Activated CD4-positive, alpha-beta T cell treated with anti-CD3 and anti-CD28 coated beads, Interleukin-2, amount 10 ng/mL, durations not matched to agents 7 days and 5 days (primary cell): ENCODE measurements around the gene RUNX3. TPM values are rescaled to one million over a fixed set of nuclear protein-coding genes. Genes with fewer than 3 reads are reported as not detected.

Experiments
- CTCF ChIA-PET: fragments of 350-600 bp; sonication (Branson Sonifier 250); formaldehyde crosslinking; loops from one replicate; lab custom pipeline; 2021; ENCODE audit warnings: antibody characterized with exemption; lab: Charles Lee
- POLR2A ChIA-PET: fragments of 350-600 bp; sonication (Branson Sonifier 250); formaldehyde crosslinking; loops from one replicate; lab custom pipeline; 2021; ENCODE audit warnings: antibody characterized with exemption; lab: Charles Lee
- DNase-seq: peaks from one replicate; pipeline ENCODE4 v3.0.0-alpha.2; 2020
- H3K27ac Mint-ChIP-seq: one replicate; pipeline ENCODE4 v1.8.0; 2021; ENCODE audit warnings: mild to moderate bottlenecking, moderate library complexity, mixed read lengths
- H3K27me3 Mint-ChIP-seq: one replicate; pipeline ENCODE4 v1.8.0; 2021; ENCODE audit warnings: mixed read lengths
- H3K36me3 Mint-ChIP-seq: one replicate; pipeline ENCODE4 v1.8.0; 2021; ENCODE audit warnings: low read depth, mixed read lengths
- H3K4me1 Mint-ChIP-seq: one replicate; pipeline ENCODE4 v1.8.0; 2021; ENCODE audit warnings: mixed read lengths
- H3K4me3 Mint-ChIP-seq: one replicate; pipeline ENCODE4 v1.8.0; 2021; ENCODE audit warnings: mild to moderate bottlenecking, moderate library complexity, mixed read lengths
- H3K9me3 Mint-ChIP-seq: one replicate; pipeline ENCODE4 v1.8.0; 2021; ENCODE audit warnings: mixed read lengths
- total RNA-seq, 2 experiments: library from RNA; stranded (reverse); gene quantifications; one replicate each; pipeline ENCODE4 v1.2.3, GENCODE V29; 2021

Gene RUNX3
- total RNA-seq, 2 experiments from 2014 or later: 108 to 125 TPM

- Mint-ChIP-seq H3K27me3 (no peaks in the 10 kb centered on the region), H3K27ac (no peak overlapping the region), H3K4me1 (peaks cover 75% of the 10 kb centered on the region), H3K36me3 (peaks cover 40% of the 10 kb centered on the region), H3K4me3 (no peak overlapping the region), H3K9me3 (no peaks in the 10 kb centered on the region)
- ChIA-PET CTCF (interaction anchor here (1.2 to 3.5 kb wide), 5 partner anchors 9 to 168 kb away, joined by 3 to 19 read pairs (median 9); partner anchors contain the start of gene RUNX3), POLR2A (no interaction called here)
- no peak for DNase-seq
Measured at GRCh38 chr1:24940231-24940630, 10.2 kb upstream of the RUNX3 start.

- peaks cover 40% of the 10 kb centered on the region for H3K36me3 Mint-ChIP-seq
- DNase-seq: no peak
- no peak overlapping the region for H3K27ac Mint-ChIP-seq
- H3K4me1 Mint-ChIP-seq: peaks cover 77% of the 10 kb centered on the region
- ChIA-PET CTCF (interaction anchor here (1.2 to 3.5 kb wide), 4 partner anchors 9 to 168 kb away, joined by 3 to 19 read pairs (median 12); partner anchors contain the start of gene RUNX3), POLR2A (no interaction called here)
- no peak overlapping the region for H3K4me3 Mint-ChIP-seq
- no peaks in the 10 kb centered on the region for H3K9me3 Mint-ChIP-seq
- no peaks in the 10 kb centered on the region for H3K27me3 Mint-ChIP-seq
Measured at GRCh38 chr1:24939675-24940193, 9.7 kb upstream of the RUNX3 start.

GRCh38 chr1:24939040-24939674 is 9.1 kb upstream of the RUNX3 start:
- DNase-seq: no peak
- ChIA-PET POLR2A (no interaction called here), CTCF (interaction anchor here (2.0 to 3.5 kb wide), 4 partner anchors 8 to 13 kb away, joined by 6 to 19 read pairs (median 12); partner anchors contain the start of gene RUNX3)
- Mint-ChIP-seq H3K9me3 (no peaks in the 10 kb centered on the region), H3K4me1 (peaks cover 77% of the 10 kb centered on the region), H3K4me3 (no peak overlapping the region), H3K36me3 (peaks cover 43% of the 10 kb centered on the region), H3K27ac (no peak overlapping the region), H3K27me3 (no peaks in the 10 kb centered on the region)

DNA sequence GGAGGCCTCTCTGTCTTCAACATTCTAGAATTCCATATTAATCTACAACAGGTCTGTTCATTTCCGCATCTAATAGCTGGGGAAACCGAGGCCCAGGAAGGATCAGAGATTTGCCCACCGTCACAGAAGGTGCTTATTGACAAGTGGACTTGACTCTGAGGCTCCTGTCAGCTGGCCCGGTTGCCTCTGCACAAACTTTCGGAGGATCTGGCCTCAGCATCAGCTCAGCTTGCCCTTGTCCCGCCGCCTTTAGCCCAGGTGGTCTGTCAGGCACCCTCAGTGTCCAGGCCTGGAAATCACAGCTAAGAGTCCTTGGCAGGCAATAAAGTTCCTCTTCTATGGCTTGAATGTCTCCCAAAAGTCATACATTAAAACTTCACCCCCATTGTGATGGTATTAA is 8.2 kb upstream of the RUNX3 start:
- Mint-ChIP-seq H3K27me3 (no peaks in the 10 kb centered on the region), H3K9me3 (no peaks in the 10 kb centered on the region), H3K4me1 (peaks cover 79% of the 10 kb centered on the region), H3K4me3 (no peak overlapping the region), H3K36me3 (peaks cover 46% of the 10 kb centered on the region), H3K27ac (peak overlapping the region; percentile 19)
- ChIA-PET POLR2A (no interaction called here), CTCF (interaction anchor here (2.0 kb wide), 1 partner anchor 13 kb away, joined by 6 read pairs; no protein-coding TSS in a partner anchor)
- no peak for DNase-seq

GRCh38 chr1:24936684-24937083 is 6.6 kb upstream of the RUNX3 start:
- Mint-ChIP-seq H3K4me3 (no peak overlapping the region), H3K9me3 (no peaks in the 10 kb centered on the region), H3K36me3 (peaks cover 46% of the 10 kb centered on the region), H3K4me1 (peaks cover 79% of the 10 kb centered on the region), H3K27me3 (no peaks in the 10 kb centered on the region), H3K27ac (no peak overlapping the region)
- CTCF ChIA-PET: interaction anchor here (1.0 to 2.0 kb wide), 3 partner anchors 9 to 15 kb away, joined by 3 to 6 read pairs (median 4); no protein-coding TSS in a partner anchor
- no peak for DNase-seq
- POLR2A ChIA-PET: no interaction called here

GRCh38 chr1:24935615-24936484 is 5.8 kb upstream of the RUNX3 start:
- H3K27ac Mint-ChIP-seq: peak overlapping the region; percentile 64
- DNase-seq: no peak
- no peaks in the 10 kb centered on the region for H3K27me3 Mint-ChIP-seq
- POLR2A ChIA-PET: interaction anchor here (0.6 kb wide), 1 partner anchor 768 kb away, joined by 3 read pairs; no protein-coding TSS in a partner anchor
- H3K9me3 Mint-ChIP-seq: no peaks in the 10 kb centered on the region
- H3K4me1 Mint-ChIP-seq: peaks cover 80% of the 10 kb centered on the region
- CTCF ChIA-PET: interaction anchor here (1.5 to 2.1 kb wide), 3 partner anchors 11 to 102 kb away, joined by 4 to 8 read pairs (median 4); no protein-coding TSS in a partner anchor
- peaks cover 52% of the 10 kb centered on the region for H3K36me3 Mint-ChIP-seq
- no peak overlapping the region for H3K4me3 Mint-ChIP-seq

DNA sequence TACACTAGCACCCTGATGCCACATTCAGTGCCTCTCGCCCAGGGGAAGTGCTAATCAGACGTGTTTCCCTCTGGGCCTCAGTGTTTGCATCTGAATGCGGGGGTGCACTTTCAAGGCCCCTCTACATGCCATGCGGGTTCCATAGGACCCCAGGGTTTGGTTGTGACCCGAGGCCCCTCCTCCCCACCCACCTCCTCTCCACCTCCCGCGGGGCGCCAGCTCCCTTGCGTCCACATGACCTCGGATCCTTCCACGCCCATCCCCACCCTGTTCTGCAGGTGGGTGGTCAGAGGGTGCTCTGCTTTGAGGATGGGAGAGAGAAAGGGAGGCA is 5.1 kb upstream of the RUNX3 start:
- Mint-ChIP-seq H3K27ac (no peak overlapping the region), H3K27me3 (no peaks in the 10 kb centered on the region), H3K36me3 (peaks cover 53% of the 10 kb centered on the region), H3K9me3 (no peaks in the 10 kb centered on the region), H3K4me3 (no peak overlapping the region), H3K4me1 (peaks cover 81% of the 10 kb centered on the region)
- ChIA-PET POLR2A (interaction anchor here (0.6 kb wide), 1 partner anchor 767 kb away, joined by 3 read pairs; no protein-coding TSS in a partner anchor), CTCF (interaction anchor here (0.5 to 2.1 kb wide), 4 partner anchors 17 to 1015 kb away, joined by 3 to 8 read pairs (median 4); no protein-coding TSS in a partner anchor)
- no peak for DNase-seq

GRCh38 chr1:24934310-24935195 is 4.5 kb upstream of the RUNX3 start:
- ChIA-PET POLR2A (no interaction called here), CTCF (interaction anchor here (0.5 to 9.2 kb wide), 5 partner anchors 18 to 1016 kb away, joined by 3 to 51 read pairs (median 4); no protein-coding TSS in a partner anchor)
- peak overlapping the region; percentile 80 for H3K27ac Mint-ChIP-seq
- H3K9me3 Mint-ChIP-seq: no peaks in the 10 kb centered on the region
- H3K27me3 Mint-ChIP-seq: no peaks in the 10 kb centered on the region
- no peak for DNase-seq
- H3K36me3 Mint-ChIP-seq: peaks cover 50% of the 10 kb centered on the region
- H3K4me1 Mint-ChIP-seq: peaks cover 78% of the 10 kb centered on the region
- H3K4me3 Mint-ChIP-seq: no peak overlapping the region

GRCh38 chr1:24933468-24933867 is 3.4 kb upstream of the RUNX3 start:
- CTCF ChIA-PET: interaction anchor here (0.6 to 9.2 kb wide), 13 partner anchors 8 to 186 kb away, joined by 3 to 51 read pairs (median 5); no protein-coding TSS in a partner anchor
- H3K36me3 Mint-ChIP-seq: peaks cover 49% of the 10 kb centered on the region
- H3K27ac Mint-ChIP-seq: no peak overlapping the region
- H3K9me3 Mint-ChIP-seq: no peaks in the 10 kb centered on the region
- no peaks in the 10 kb centered on the region for H3K27me3 Mint-ChIP-seq
- peaks cover 70% of the 10 kb centered on the region for H3K4me1 Mint-ChIP-seq
- DNase-seq: no peak
- peak overlapping the region; percentile 51 for H3K4me3 Mint-ChIP-seq
- POLR2A ChIA-PET: no interaction called here

DNA sequence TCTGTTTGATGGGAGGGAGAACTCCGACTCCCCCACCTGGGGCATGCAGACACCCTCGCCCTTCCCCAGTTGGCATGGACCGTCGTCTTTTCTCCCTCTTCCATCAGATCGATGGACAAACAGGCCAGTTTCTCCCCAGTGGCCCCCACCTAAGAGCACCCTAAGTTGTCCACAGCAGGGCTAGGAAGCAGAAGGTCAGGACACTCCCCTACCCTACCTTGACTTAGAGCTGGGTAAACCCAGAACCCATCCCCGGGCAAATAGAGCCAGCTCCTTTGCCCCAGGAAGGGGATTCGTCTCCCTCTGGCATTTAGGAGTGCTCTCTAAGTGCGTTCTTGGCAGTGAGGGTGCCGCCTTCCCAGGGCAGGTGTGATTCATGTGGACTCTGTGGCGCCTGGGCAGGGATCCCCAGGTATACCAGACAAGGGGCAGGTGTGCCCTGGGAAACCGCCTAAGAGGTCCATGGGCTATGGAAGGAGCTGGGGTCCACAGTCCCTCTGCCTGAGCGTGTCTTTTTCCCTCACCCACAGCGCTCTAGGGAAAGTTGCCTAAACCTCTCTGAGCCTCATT is 2.7 kb upstream of the RUNX3 start:
- H3K27me3 Mint-ChIP-seq: no peaks in the 10 kb centered on the region
- H3K27ac Mint-ChIP-seq: peak overlapping the region; percentile 71
- H3K9me3 Mint-ChIP-seq: no peaks in the 10 kb centered on the region
- ChIA-PET CTCF (interaction anchor here (0.6 to 9.2 kb wide), 24 partner anchors 8 to 427 kb away, joined by 3 to 51 read pairs (median 4); no protein-coding TSS in a partner anchor), POLR2A (no interaction called here)
- DNase-seq: no peak
- peak overlapping the region; percentile 51 for H3K4me3 Mint-ChIP-seq
- H3K36me3 Mint-ChIP-seq: peaks cover 50% of the 10 kb centered on the region
- H3K4me1 Mint-ChIP-seq: peaks cover 66% of the 10 kb centered on the region

- H3K36me3 Mint-ChIP-seq: peaks cover 50% of the 10 kb centered on the region
- peak overlapping the region; percentile 51 for H3K4me3 Mint-ChIP-seq
- POLR2A ChIA-PET: interaction anchor here (1.4 kb wide), 1 partner anchor 33 kb away, joined by 3 read pairs; no protein-coding TSS in a partner anchor
Measured at GRCh38 chr1:24932284-24932683, 2.2 kb upstream of the RUNX3 start.

More at GRCh38 chr1:24932284-24932683, 2.2 kb upstream of the RUNX3 start:
- Mint-ChIP-seq H3K27me3 (no peaks in the 10 kb centered on the region), H3K4me1 (peaks cover 65% of the 10 kb centered on the region), H3K9me3 (no peaks in the 10 kb centered on the region), H3K27ac (peak overlapping the region; percentile 71)
- peak; percentile 52 for DNase-seq
- CTCF ChIA-PET: interaction anchor here (0.6 to 9.2 kb wide), 19 partner anchors 9 to 426 kb away, joined by 3 to 51 read pairs (median 5); no protein-coding TSS in a partner anchor
